H9 (cell line): Measurements from ENCODE around the gene CDK6. TPM values are rescaled to one million over a fixed set of nuclear protein-coding genes. Genes with fewer than 3 reads are reported as not detected.

ENCODE experiments used
- DNase-seq: peaks from one replicate; pipeline ENCODE4 v3.0.0-alpha.2; 2017
- H2AFZ ChIP-seq: one replicate; pipeline ENCODE4 v1.6.1; 2013; ENCODE audit warnings: mild to moderate bottlenecking, low read length, control low read depth, moderate library complexity
- H2AK5ac ChIP-seq: 2 replicates; pipeline ENCODE4 v1.6.1; 2013; ENCODE audit warnings: low read length, control low read depth, mixed read lengths; ENCODE audit not compliant: insufficient read length
- H2BK120ac ChIP-seq: one replicate; pipeline ENCODE4 v1.6.1; 2013; ENCODE audit warnings: low read depth, mild to moderate bottlenecking, low read length, control low read depth, inconsistent platforms; ENCODE audit not compliant: poor library complexity, severe bottlenecking
- H2BK12ac ChIP-seq: 2 replicates; pipeline ENCODE4 v1.6.1; 2013; ENCODE audit warnings: low read length, control low read depth, mixed read lengths, low read depth; ENCODE audit not compliant: insufficient read length
- H2BK15ac ChIP-seq: 2 replicates; pipeline ENCODE4 v1.6.1; 2013; ENCODE audit warnings: low read depth, low read length, control low read depth
- H2BK20ac ChIP-seq: one replicate; pipeline ENCODE4 v1.6.1; 2013; ENCODE audit warnings: low read depth, mild to moderate bottlenecking, low read length, control low read depth, inconsistent platforms; ENCODE audit not compliant: poor library complexity, severe bottlenecking
- H2BK5ac ChIP-seq: 2 replicates; pipeline ENCODE4 v1.6.1; 2013; ENCODE audit warnings: low read length, control low read depth, mixed read lengths; ENCODE audit not compliant: insufficient read length
- H3K14ac ChIP-seq: 2 replicates; pipeline ENCODE4 v1.6.1; 2013; ENCODE audit warnings: low read length, control low read depth; ENCODE audit not compliant: insufficient read depth
- H3K18ac ChIP-seq: 2 replicates; pipeline ENCODE4 v1.6.1; 2013; ENCODE audit warnings: low read depth, mild to moderate bottlenecking, mixed read lengths, low read length, control low read depth; ENCODE audit not compliant: insufficient read length
- H3K23ac ChIP-seq: 2 replicates; pipeline ENCODE4 v1.6.1; 2013; ENCODE audit warnings: low read length, control low read depth, mixed read lengths, low read depth; ENCODE audit not compliant: insufficient read length
- H3K23me2 ChIP-seq: 2 replicates; pipeline ENCODE4 v1.6.1; 2013; ENCODE audit warnings: low read depth, mild to moderate bottlenecking, mixed read lengths, low read length, control low read depth; ENCODE audit not compliant: insufficient read length, poor library complexity, severe bottlenecking
- H3K27ac ChIP-seq: 2 replicates; pipeline ENCODE4 v1.5.1; 2013; ENCODE audit warnings: low read length, control low read depth, mixed read lengths, low read depth; ENCODE audit not compliant: insufficient read length
- H3K27me3 ChIP-seq: 2 replicates; pipeline ENCODE4 v1.6.1; 2013; ENCODE audit warnings: low read length, control low read depth, inconsistent platforms; ENCODE audit not compliant: insufficient read depth
- H3K4ac ChIP-seq: 2 replicates; pipeline ENCODE4 v1.6.1; 2013; ENCODE audit warnings: low read depth, mild to moderate bottlenecking, control low read depth, inconsistent platforms, low read length, moderate library complexity
- H3K4me1 ChIP-seq: 2 replicates; pipeline ENCODE4 v1.6.1; 2013; ENCODE audit warnings: low read length, control low read depth, inconsistent platforms; ENCODE audit not compliant: insufficient read depth
- H3K4me2 ChIP-seq: 2 replicates; pipeline ENCODE4 v1.6.1; 2013; ENCODE audit warnings: low read length, control low read depth, mixed read lengths; ENCODE audit not compliant: insufficient read length, insufficient read depth
- H3K56ac ChIP-seq: 2 replicates; pipeline ENCODE4 v1.6.1; 2013; ENCODE audit warnings: low read depth, mild to moderate bottlenecking, mixed read lengths, low read length, control low read depth; ENCODE audit not compliant: insufficient read length
- H3K79me1 ChIP-seq: 2 replicates; pipeline ENCODE4 v1.6.1; 2013; ENCODE audit warnings: low read depth, mild to moderate bottlenecking, moderate library complexity, low read length, control low read depth, inconsistent platforms; ENCODE audit not compliant: insufficient read depth, poor library complexity, severe bottlenecking
- H3K79me2 ChIP-seq: 2 replicates; pipeline ENCODE4 v1.6.1; 2013; ENCODE audit warnings: low read length, control low read depth, inconsistent platforms; ENCODE audit not compliant: insufficient read depth
- H3K9ac ChIP-seq: 2 replicates; pipeline ENCODE4 v1.6.1; 2013; ENCODE audit warnings: low read length, control low read depth, mixed read lengths; ENCODE audit not compliant: insufficient read length; ENCODE audit errors: extremely low read depth
- H3K9me3 ChIP-seq: one replicate; pipeline ENCODE4 v1.6.1; 2013; ENCODE audit warnings: low read depth, low read length, inconsistent platforms; ENCODE audit not compliant: control insufficient read depth
- H3T11ph ChIP-seq: one replicate; pipeline ENCODE4 v1.6.1; 2013; ENCODE audit warnings: mild to moderate bottlenecking, low read length, control low read depth, inconsistent platforms
- H4K20me1 ChIP-seq: one replicate; pipeline ENCODE4 v1.6.1; 2013; ENCODE audit not compliant: control insufficient read depth, insufficient read length, insufficient read depth
- H4K5ac ChIP-seq: 2 replicates; pipeline ENCODE4 v1.6.1; 2013; ENCODE audit warnings: low read depth, mild to moderate bottlenecking, mixed read lengths, low read length, control low read depth; ENCODE audit not compliant: insufficient read length
- H4K8ac ChIP-seq: replicated peaks from 2 replicates; pipeline ENCODE4 v1.6.1; 2013; ENCODE audit warnings: low read length, control low read depth, mixed read lengths, low read depth; ENCODE audit not compliant: insufficient read length
- H4K91ac ChIP-seq: 2 replicates; pipeline ENCODE4 v1.6.1; 2013; ENCODE audit warnings: low read depth, mild to moderate bottlenecking, moderate library complexity, mixed read lengths, low read length, control low read depth; ENCODE audit not compliant: insufficient read length
- H3K27ac Mint-ChIP-seq, 3 experiments: 2 replicates in 2 of 3; 3 replicates in 1 of 3; pipeline ENCODE4 v1.8.0; 2020 to 2021; ENCODE audit warnings: mixed read lengths in 3 of 3, mild to moderate bottlenecking in 1 of 3, moderate library complexity in 1 of 3
- H3K27me3 Mint-ChIP-seq: 2 replicates; pipeline ENCODE4 v1.8.0; 2021; ENCODE audit warnings: low read depth, mild to moderate bottlenecking, moderate library complexity, mixed read lengths
- H3K36me3 Mint-ChIP-seq, 3 experiments: 2 replicates in 2 of 3; 3 replicates in 1 of 3; pipeline ENCODE4 v1.8.0; 2020 to 2021; ENCODE audit warnings: low read depth in 3 of 3, mixed read lengths in 3 of 3; ENCODE audit not compliant: insufficient read depth in 1 of 3
- H3K4me1 Mint-ChIP-seq, 2 experiments: 2 replicates each; pipeline ENCODE4 v1.8.0; 2020; ENCODE audit warnings: mixed read lengths in 2 of 2
- H3K4me3 Mint-ChIP-seq, 2 experiments: 2 replicates in 1 of 2; 3 replicates in 1 of 2; pipeline ENCODE4 v1.8.0; 2020 to 2021; ENCODE audit warnings: mild to moderate bottlenecking in 2 of 2, mixed read lengths in 2 of 2, moderate library complexity in 1 of 2
- H3K9me3 Mint-ChIP-seq, 2 experiments: 2 replicates in 1 of 2; 3 replicates in 1 of 2; pipeline ENCODE4 v1.8.0; 2020; ENCODE audit warnings: mild to moderate bottlenecking in 2 of 2, mixed read lengths in 2 of 2, moderate library complexity in 1 of 2
- CTCF ChIP-seq: fragments of 200-600 bp; sonication (generic); conservative IDR thresholded peaks from 3 replicates; pipeline ENCODE4 v1.8.0; 2021; ENCODE audit warnings: antibody characterized with exemption, mild to moderate bottlenecking
- WGBS: extraction: QIAGEN DNeasy Blood & Tissue Kit; methylation state at CpG from one replicate; pipeline ENCODE4 v1.1.7; 2013; ENCODE audit warnings: missing lambda C conversion rate, low lambda C conversion rate, mixed read lengths; ENCODE audit not compliant: insufficient read length; ENCODE audit errors: extremely low coverage; 5-methylcytosine and 5-hydroxymethylcytosine counted together
- total RNA-seq: library from RNA; stranded (reverse); gene quantifications from 2 replicates; pipeline ENCODE4 v1.2.1, GENCODE V29; 2021

CDK6 gene
- total RNA-seq, 1 experiment from 2014 or later, result 30.0 TPM

GRCh38 chr7:92722541-92722940, 113.8 kb downstream of the CDK6 start:
- H3K4ac ChIP-seq, result no peak overlapping the region
- no peak for TF ChIP-seq CTCF
- H3K79me2 ChIP-seq, result no peaks in the 10 kb centered on the region
- H3K18ac ChIP-seq, result no peak overlapping the region
- no peak overlapping the region for H2BK5ac ChIP-seq
- no peak overlapping the region for H3K4me3 Mint-ChIP-seq
- H2BK120ac ChIP-seq, result no peak overlapping the region
- no peaks in the 10 kb centered on the region for H3K9me3 Mint-ChIP-seq
- H3K23ac ChIP-seq, result no peak overlapping the region
- DNase-seq, result no peak
- no peak overlapping the region for H3K27ac ChIP-seq
- no peak overlapping the region for H4K5ac ChIP-seq
- no peak overlapping the region for H3T11ph ChIP-seq
- H2BK12ac ChIP-seq, result no peak overlapping the region
- H2BK20ac ChIP-seq, result no peak overlapping the region
- H4K91ac ChIP-seq, result no peak overlapping the region
- no peak overlapping the region for H2AK5ac ChIP-seq
- H2BK15ac ChIP-seq, result no peak overlapping the region
- no peak overlapping the region for H3K56ac ChIP-seq
- no peaks in the 10 kb centered on the region for H4K20me1 ChIP-seq
- peaks cover 9% of the 10 kb centered on the region for H3K27me3 Mint-ChIP-seq
- WGBS, result no CpG with 5 or more reads among the region's 1 CpG
- H3K27me3 ChIP-seq, result peaks cover 2% of the 10 kb centered on the region; the same call in 1 of the 2 replicates
- H3K27ac Mint-ChIP-seq, result no peak overlapping the region
- H3K23me2 ChIP-seq, result no peaks in the 10 kb centered on the region
- H4K8ac ChIP-seq, result no peak overlapping the region
- no peaks in the 10 kb centered on the region for H3K79me1 ChIP-seq
- H3K4me2 ChIP-seq, result no peak overlapping the region
- no peak overlapping the region for H3K9ac ChIP-seq
- no peak overlapping the region for H3K14ac ChIP-seq
- H2AFZ ChIP-seq, result no peak overlapping the region
- no peaks in the 10 kb centered on the region for H3K9me3 ChIP-seq
- H3K4me1 Mint-ChIP-seq, result peaks cover 16 to 26% of the 10 kb centered on the region in 2 experiments
- H3K4me1 ChIP-seq, result no peaks in the 10 kb centered on the region
- H3K36me3 Mint-ChIP-seq, result peaks cover 0 to 4% (median 0%) of the 10 kb centered on the region in 3 experiments; a peak in 3 of 7 replicates
